GM12872 (cell line): Measurements from ENCODE around the gene SZRD1.

Experiments used
- CTCF ChIP-seq: IDR thresholded peaks from 3 replicates; pipeline ENCODE4 v1.5.1; 2011; ENCODE audit warnings: low read depth, mild to moderate bottlenecking, low read length, moderate library complexity; ENCODE audit not compliant: insufficient read depth

The SZRD1 gene

GRCh38 chr1:16352842-16353535, 14.1 kb upstream of the SZRD1 start:
- TF ChIP-seq CTCF = no peak

- TF ChIP-seq CTCF = no peak
These were observed 12.4 kb upstream of the SZRD1 start for GRCh38 chr1:16354619-16355018.

GRCh38 chr1:16356867-16357266, 10.2 kb upstream of the SZRD1 start:
- no peak for TF ChIP-seq CTCF

- TF ChIP-seq CTCF = no peak
These were observed 371 bp downstream of the SZRD1 start for GRCh38 chr1:16367258-16367967.

GRCh38 chr1:16367968-16368890, 1.2 kb downstream of the SZRD1 start:
- no peak for TF ChIP-seq CTCF

GRCh38 chr1:16369821-16370220, 2.8 kb downstream of the SZRD1 start:
- no peak for TF ChIP-seq CTCF

- no peak for TF ChIP-seq CTCF
These were observed 4.7 kb downstream of the SZRD1 start for GRCh38 chr1:16371725-16372124.
